ENCODE measurements around the gene PDE4B.

PDE4B gene

GRCh38 chr1:66226985-66227384 lies 434.3 kb downstream of the PDE4B start:
- in situ Hi-C loops (cut with MboI; ENCODE audit: low sequenced_read_pairs) = no loop called here

DNA sequence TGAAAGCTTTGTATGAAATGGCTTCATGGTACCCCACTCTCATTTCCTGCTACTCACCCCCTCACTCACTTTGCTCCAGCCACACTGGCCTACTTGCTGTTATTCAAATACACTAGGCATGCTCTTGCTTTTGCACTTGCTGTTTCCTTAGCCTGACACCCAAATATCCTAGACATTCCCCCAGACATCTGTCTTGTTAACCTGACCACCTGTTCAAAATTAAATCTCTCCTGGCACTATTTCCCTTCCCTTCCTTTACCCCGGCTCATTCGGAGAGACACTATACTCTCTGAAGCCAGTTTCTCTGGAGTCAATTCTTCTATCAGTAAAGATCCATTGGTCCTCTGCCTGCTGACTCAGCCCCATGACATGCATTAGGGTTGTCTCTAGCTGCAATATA lies 435.3 kb downstream of the PDE4B start:
- in situ Hi-C loops (cut with MboI; ENCODE audit: low sequenced_read_pairs) = no loop called here

DNA sequence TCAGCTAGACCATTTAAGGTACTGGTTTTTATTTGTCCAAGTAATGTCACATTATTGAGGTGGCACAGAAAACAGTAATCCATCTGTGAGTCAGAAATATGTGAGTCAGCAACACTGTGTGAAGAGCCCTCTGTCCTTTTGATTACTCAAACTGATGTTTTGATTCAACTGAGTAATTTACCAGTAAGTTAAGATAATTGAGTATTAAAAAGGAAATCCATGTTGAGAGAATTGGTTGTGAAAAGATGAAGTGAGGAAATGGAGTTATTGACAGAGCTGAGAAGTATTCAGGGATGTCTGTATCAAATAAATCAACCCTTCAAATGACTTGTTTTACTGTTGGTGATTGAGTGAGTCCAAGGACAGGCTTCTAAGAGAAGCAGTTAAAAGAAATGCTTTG lies 438.5 kb downstream of the PDE4B start:
- in situ Hi-C loops (cut with MboI; ENCODE audit: low sequenced_read_pairs) = no loop called here

GRCh38 chr1:66231681-66232463 lies 439.2 kb downstream of the PDE4B start:
- in situ Hi-C loops (cut with MboI; ENCODE audit: low sequenced_read_pairs) = no loop called here

DNA sequence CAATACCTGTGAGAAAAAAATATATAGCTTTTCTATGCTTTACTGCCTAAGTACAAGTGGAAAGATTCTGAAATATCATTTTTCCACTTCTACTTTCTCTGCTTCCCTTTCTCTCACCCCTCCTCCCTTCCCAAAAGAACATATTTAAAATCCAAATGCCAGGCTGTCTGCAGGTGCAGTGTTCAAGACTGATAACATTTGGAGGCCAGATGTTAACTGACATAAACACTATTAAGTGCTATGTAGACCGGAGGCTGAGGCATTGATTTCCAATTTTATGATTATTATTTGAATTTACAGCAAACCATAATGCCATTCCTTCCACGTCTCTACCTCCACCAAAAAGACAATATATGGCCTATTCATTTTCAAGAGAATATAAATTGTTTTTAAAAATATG lies 444.3 kb downstream of the PDE4B start:
- in situ Hi-C loops (cut with MboI; ENCODE audit: low sequenced_read_pairs) = no loop called here

- in situ Hi-C loops (cut with MboI; ENCODE audit: low sequenced_read_pairs) = no loop called here
Measured at GRCh38 chr1:66237722-66238479, 445.2 kb downstream of the PDE4B start.

- in situ Hi-C loops (cut with MboI; ENCODE audit: low sequenced_read_pairs) = no loop called here
Measured at GRCh38 chr1:66239834-66240233, 447.1 kb downstream of the PDE4B start.

DNA sequence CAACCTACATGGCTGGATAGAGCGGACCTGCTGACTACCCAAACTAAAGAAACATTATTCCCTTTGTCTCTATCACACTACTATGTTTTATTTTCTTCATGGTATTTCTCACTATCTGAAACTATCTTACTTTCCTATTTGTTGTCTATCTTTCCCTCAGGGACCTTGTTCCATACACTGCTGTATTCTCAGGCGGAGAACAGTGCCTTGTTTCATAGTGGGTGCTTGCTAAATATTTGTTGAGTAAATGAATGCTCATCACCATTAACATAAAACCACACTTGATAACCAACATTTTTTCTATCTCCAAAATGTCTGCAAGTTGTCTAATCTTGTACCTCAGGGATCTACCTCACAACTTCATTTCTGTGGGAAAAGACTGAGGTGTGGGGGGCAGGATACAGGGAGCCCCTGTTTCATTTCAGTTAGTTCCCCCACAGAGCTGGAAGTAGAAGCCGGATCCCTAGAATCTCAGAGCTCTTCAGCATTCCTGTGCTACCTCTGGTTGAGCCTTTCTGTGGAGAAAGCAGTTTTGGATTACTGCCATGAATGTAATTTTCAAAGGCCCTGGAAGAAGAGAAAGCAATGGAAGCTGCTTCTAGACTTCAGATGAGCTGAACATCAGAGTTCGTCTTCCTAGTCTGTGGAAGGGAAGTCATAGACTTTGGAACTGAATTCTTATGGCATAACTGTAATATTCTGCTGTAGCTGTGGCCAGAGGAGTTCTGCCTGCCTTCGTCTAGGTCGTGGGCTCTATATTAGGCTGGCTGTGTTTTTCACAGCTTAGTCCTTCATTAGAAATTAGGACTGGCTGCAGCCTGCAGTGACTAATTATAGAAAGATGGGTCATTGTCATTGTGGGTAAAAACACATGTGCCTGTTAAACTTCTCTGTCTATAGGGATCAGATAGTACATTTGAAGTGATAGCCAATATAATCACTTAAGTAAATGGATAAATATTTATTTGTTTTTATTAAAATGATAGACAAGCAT lies 448.1 kb downstream of the PDE4B start:
- in situ Hi-C loops (cut with MboI; ENCODE audit: low sequenced_read_pairs) = no loop called here

DNA sequence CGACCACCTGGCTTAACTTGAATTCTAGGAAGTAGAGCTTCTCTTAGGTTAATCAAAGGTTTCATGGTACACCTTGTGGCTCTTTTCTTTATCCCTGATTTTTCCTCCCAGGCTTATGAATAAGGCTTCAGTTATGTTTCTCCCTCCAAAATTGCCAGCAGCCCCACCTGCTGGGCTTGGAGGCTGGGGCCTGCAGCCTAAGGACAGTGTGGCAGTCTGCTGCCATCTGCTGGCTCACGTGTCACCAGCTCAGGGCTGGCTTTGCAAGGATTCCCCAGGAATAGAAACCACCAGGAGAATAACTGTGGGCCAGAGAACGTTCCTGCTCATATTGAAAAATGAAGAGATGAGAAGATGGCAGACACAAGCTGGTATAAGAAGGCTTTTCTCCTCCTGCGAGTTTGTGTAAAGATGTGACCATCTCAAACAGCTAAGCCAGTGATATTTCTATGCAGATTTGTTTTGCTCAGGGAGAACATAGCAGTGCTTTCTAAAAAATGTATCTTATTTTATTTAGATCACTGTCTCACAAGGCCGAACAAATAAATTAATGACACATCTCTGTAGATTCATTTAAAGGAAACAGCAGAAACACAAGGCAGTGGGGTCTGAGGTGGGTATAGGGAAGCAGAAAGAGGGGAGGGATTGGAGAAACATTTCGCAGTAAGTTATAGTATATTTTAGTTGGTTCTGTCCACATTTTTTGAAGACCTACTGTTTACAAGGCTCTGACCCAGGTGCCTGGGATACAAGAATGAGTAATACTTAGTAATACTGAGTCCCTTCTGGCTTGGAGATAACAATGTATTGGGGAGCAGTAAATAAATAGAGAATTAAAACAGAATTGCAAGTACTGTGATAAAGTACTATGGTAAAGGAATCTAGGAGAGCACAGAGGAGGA lies 450.2 kb downstream of the PDE4B start:
- in situ Hi-C loops (cut with MboI; ENCODE audit: low sequenced_read_pairs) = no loop called here

DNA sequence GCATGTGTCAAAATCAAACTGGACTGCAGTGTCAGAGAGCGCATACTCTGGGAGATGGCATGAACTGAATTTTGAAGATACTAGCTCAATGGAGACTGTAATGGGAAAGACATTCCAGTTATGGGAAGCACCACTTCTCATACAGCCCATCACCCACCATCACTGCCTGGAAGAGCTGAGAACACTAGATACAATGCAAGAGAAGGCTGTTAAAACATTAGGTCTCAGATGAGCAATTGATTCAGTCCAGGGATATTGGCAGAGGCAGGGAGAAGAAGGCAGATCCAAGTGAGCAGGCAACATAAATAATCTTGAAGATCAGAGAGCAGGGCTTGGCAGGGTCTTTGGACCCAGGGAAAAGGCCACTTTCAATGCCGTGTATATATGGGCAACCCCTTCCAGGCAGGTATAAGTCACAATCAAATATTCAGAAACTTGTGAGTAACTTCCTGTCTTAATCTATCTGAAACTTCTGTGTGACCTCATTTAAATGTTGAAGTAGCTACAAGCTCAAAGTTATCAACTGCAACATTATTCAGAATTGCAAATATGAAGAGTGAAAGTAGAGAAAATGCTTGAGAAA lies 450.9 kb downstream of the PDE4B start:
- in situ Hi-C loops (cut with MboI; ENCODE audit: low sequenced_read_pairs) = no loop called here

DNA sequence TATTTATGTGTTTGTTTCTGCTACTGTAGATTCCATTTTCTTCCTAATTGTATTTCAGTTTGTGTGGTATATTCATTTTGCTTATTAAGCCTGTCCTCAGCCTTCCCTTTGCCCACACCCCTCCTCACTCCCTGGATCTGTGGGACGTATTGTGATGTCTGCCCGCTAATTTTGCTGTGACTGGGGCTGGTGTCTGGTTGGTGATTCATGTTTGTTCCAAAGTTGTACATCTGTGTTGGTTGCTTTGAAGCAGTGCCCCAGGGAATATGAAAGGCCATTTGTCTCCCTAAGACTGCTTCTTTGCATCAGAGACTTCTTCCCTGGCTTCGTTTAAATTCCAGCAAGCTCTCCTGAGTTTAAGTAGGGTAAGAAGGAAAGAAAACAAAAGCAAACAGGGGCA lies 451.7 kb downstream of the PDE4B start:
- in situ Hi-C loops (cut with MboI; ENCODE audit: low sequenced_read_pairs) = no loop called here

GRCh38 chr1:66245691-66246090 lies 453.0 kb downstream of the PDE4B start:
- in situ Hi-C loops (cut with MboI; ENCODE audit: low sequenced_read_pairs) = no loop called here

GRCh38 chr1:66246351-66247269 lies 453.9 kb downstream of the PDE4B start:
- in situ Hi-C loops (cut with MboI; ENCODE audit: low sequenced_read_pairs) = no loop called here

DNA sequence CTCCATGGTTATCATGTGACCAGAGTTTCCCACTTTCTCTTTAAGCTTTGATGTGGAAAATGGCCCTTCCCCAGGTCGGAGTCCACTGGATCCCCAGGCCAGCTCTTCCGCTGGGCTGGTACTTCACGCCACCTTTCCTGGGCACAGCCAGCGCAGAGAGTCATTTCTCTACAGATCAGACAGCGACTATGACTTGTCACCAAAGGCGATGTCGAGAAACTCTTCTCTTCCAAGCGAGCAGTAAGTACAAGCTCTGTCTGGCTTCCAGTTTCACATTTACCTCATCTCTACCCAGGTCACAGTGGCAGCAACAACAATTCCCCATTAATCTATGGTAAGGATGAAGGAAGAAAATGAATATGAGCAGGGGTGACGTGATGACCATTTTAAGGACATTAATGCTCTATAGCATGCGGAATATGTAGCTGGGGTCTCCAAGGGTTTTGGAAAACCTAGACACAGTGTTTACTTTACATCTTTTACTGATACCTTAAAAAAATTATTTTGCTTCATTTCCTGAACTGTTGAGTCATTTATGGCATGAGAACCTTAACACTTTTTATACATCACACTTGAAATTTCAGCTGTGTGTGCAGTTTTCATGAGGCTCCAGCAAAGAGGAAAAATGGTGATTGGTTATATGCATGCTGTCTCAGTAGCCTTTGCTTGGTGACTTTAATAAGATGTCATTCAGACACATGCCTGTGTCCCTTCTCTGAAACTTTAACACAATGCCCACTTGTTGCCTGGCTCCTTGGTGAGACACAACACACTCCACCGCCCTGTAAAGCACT lies 454.9 kb downstream of the PDE4B start:
- in situ Hi-C loops (cut with MboI; ENCODE audit: low sequenced_read_pairs) = no loop called here

- in situ Hi-C loops (cut with MboI; ENCODE audit: low sequenced_read_pairs) = no loop called here
Measured at GRCh38 chr1:66248257-66248656, 455.6 kb downstream of the PDE4B start.

GRCh38 chr1:66248746-66249145 lies 456.1 kb downstream of the PDE4B start:
- in situ Hi-C loops (cut with MboI; ENCODE audit: low sequenced_read_pairs) = no loop called here

GRCh38 chr1:66250075-66250474 lies 457.4 kb downstream of the PDE4B start:
- in situ Hi-C loops (cut with MboI; ENCODE audit: low sequenced_read_pairs) = no loop called here

GRCh38 chr1:66250478-66250877 lies 457.8 kb downstream of the PDE4B start:
- in situ Hi-C loops (cut with MboI; ENCODE audit: low sequenced_read_pairs) = no loop called here
